ENCODE data around the gene TRMO.

DNA sequence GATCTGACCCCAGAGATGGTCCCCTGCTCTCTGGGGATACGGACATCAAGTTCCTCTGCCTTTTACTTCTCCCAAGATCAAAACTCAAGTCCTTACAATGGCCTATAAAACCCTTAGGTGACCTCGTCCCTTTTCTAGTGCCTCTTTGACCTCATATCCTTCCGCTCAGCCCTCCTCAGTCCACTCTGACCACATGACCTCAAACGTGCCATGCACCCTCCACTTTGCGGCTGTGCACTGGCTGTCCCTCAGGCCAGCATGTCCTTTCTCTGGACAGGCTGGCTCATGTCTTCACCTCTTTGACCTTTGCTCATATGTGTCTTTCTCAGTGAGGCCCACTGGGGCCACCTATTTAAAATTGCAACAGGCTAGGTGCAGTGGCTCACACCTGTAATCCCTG lies 14.7 kb downstream of the TRMO start:
- TF ChIP-seq POLR2A (IDR thresholded peaks at IDR 0.05), result no peak
- TF ChIP-seq CTCF (IDR thresholded peaks at IDR 0.05), result no peak
